CD14-positive monocyte (primary cell): ENCODE measurements around the gene RPL31. TPM values are rescaled to one million over a fixed set of nuclear protein-coding genes. Genes with fewer than 3 reads are reported as not detected.

ENCODE experiments used
- DNase-seq, 3 donors: peaks; one replicate each; pipeline ENCODE4 v3.0.0-alpha.2; 2011 to 2022
- H2AFZ ChIP-seq: 2 replicates; pipeline ENCODE4 v1.6.0; 2012; ENCODE audit warnings: mild to moderate bottlenecking, low read depth, low read length, inconsistent platforms; ENCODE audit not compliant: insufficient read depth, poor library complexity, severe bottlenecking
- H3K27ac ChIP-seq, 2 donors: 1 replicate in 1 of 2; 2 replicates in 1 of 2; pipeline ENCODE4 v1.5.1; 2012 to 2013; ENCODE audit warnings: low read length in 2 of 2, control low read depth in 1 of 2, inconsistent platforms in 1 of 2, low read depth in 1 of 2, mild to moderate bottlenecking in 1 of 2
- H3K27me3 ChIP-seq, 2 donors: one replicate each; pipeline versions ENCODE4 v1.6.0 to v1.6.1; 2011 to 2013; ENCODE audit warnings: low read length in 2 of 2; ENCODE audit not compliant: control insufficient read depth in 2 of 2, insufficient read depth in 2 of 2
- H3K36me3 ChIP-seq, 2 donors: replicated peaks in 1 of 2; 1 replicate in 1 of 2; 2 replicates in 1 of 2; pipeline versions ENCODE4 v1.5.1 to v1.6.1; 2012 to 2013; ENCODE audit warnings: low read length in 2 of 2, control low read depth in 1 of 2, inconsistent platforms in 1 of 2, mild to moderate bottlenecking in 1 of 2; ENCODE audit not compliant: insufficient read depth in 2 of 2, control insufficient read depth in 1 of 2
- H3K4me1 ChIP-seq, 2 donors: 1 replicate in 1 of 2; 2 replicates in 1 of 2; pipeline versions ENCODE4 v1.5.1 to v1.6.1; 2012 to 2013; ENCODE audit warnings: low read length in 2 of 2, control low read depth in 1 of 2, inconsistent platforms in 1 of 2, mild to moderate bottlenecking in 1 of 2, moderate library complexity in 1 of 2; ENCODE audit not compliant: insufficient read depth in 2 of 2, control insufficient read depth in 1 of 2
- H3K4me2 ChIP-seq: replicated peaks from 2 replicates; pipeline ENCODE3; 2012; ENCODE audit warnings: low read length, moderate library complexity, mild to moderate bottlenecking; ENCODE audit not compliant: poor library complexity, severe bottlenecking; ENCODE audit errors: extremely low read depth
- H3K4me3 ChIP-seq, 3 experiments: fragments of 200-600 bp in 1 of 3; sonication (generic) in 1 of 3; replicated peaks in 1 of 3; 1 replicate in 2 of 3; 2 replicates in 1 of 3; pipeline ENCODE4 v1.5.1; 2011 to 2013; ENCODE audit warnings: low read length in 3 of 3, mild to moderate bottlenecking in 3 of 3, control low read depth in 2 of 3, low read depth in 2 of 3, inconsistent platforms in 1 of 3, moderate library complexity in 1 of 3
- H3K79me2 ChIP-seq: 2 replicates; pipeline ENCODE4 v1.6.0; 2012; ENCODE audit warnings: mild to moderate bottlenecking, control low read depth, inconsistent platforms, low read length, moderate library complexity; ENCODE audit not compliant: insufficient read depth
- H3K9ac ChIP-seq: 2 replicates; pipeline ENCODE4 v1.6.0; 2017; ENCODE audit warnings: low read length, mild to moderate bottlenecking; ENCODE audit not compliant: insufficient read depth, poor library complexity, severe bottlenecking
- H3K9me3 ChIP-seq, 2 donors: replicated peaks in 1 of 2; 1 replicate in 1 of 2; 2 replicates in 1 of 2; pipeline versions ENCODE4 v1.5.1 to v1.6.1; 2012 to 2013; ENCODE audit warnings: low read length in 2 of 2, control low read depth in 1 of 2; ENCODE audit not compliant: control insufficient read depth in 1 of 2, insufficient read depth in 1 of 2
- H4K20me1 ChIP-seq: 2 replicates; pipeline ENCODE4 v1.6.0; 2012; ENCODE audit warnings: mild to moderate bottlenecking, low read length, control low read depth, moderate library complexity; ENCODE audit not compliant: insufficient read depth
- H3K27ac Mint-ChIP-seq, 7 donors: one replicate each; pipeline ENCODE4 v1.8.0; 2020; ENCODE audit warnings: mild to moderate bottlenecking in 7 of 7, mixed read lengths in 7 of 7, moderate library complexity in 6 of 7, inconsistent platforms in 2 of 7
- H3K27me3 Mint-ChIP-seq, 3 donors: one replicate each; pipeline ENCODE4 v1.8.0; 2021 to 2022; ENCODE audit warnings: low read depth in 3 of 3, mild to moderate bottlenecking in 3 of 3, mixed read lengths in 3 of 3, moderate library complexity in 3 of 3, inconsistent platforms in 1 of 3
- H3K36me3 Mint-ChIP-seq, 2 donors: one replicate each; pipeline ENCODE4 v1.8.0; 2020; ENCODE audit warnings: mixed read lengths in 2 of 2, inconsistent platforms in 1 of 2, mild to moderate bottlenecking in 1 of 2
- H3K4me1 Mint-ChIP-seq: one replicate; pipeline ENCODE4 v1.8.0; 2020; ENCODE audit warnings: mild to moderate bottlenecking, mixed read lengths
- H3K4me3 Mint-ChIP-seq, 2 donors: one replicate each; pipeline ENCODE4 v1.8.0; 2020; ENCODE audit warnings: mild to moderate bottlenecking in 2 of 2, mixed read lengths in 2 of 2, moderate library complexity in 1 of 2
- H3K9me3 Mint-ChIP-seq, 7 donors: one replicate each; pipeline ENCODE4 v1.8.0; 2020 to 2022; ENCODE audit warnings: mixed read lengths in 7 of 7, mild to moderate bottlenecking in 6 of 7, moderate library complexity in 6 of 7, inconsistent platforms in 2 of 7
- WGBS: methylation state at CpG from one replicate; pipeline ENCODE4 v1.1.5; 2013; ENCODE audit warnings: missing lambda C conversion rate; ENCODE audit not compliant: insufficient coverage; 5-methylcytosine and 5-hydroxymethylcytosine counted together
- intact Hi-C, 2 donors: fragments of 100-400 bp; cut with micrococcal nuclease; formaldehyde crosslinking; loops; one replicate each; pipeline versions ENCODE4 v1.15.0 to v1.15.1; 2023
- polyA plus RNA-seq, 3 donors: library from polyadenylated mRNA; depleted of rRNA in 1 of 3; unstranded in 2 of 3; stranded (reverse) in 1 of 3; fragments of 300-500 nt in 2 of 3; fragments of >200 nt in 1 of 3; fragmentation: Illumina TruSeq in 2 of 3; gene quantifications; 1 replicate in 2 of 3; 2 replicates in 1 of 3; pipeline ENCODE4 v1.2.3, GENCODE V29; 2012 to 2021
- TF ChIP-seq, protein P1 (sequence below): fragments of 200-600 bp; IDR thresholded peaks from one replicate; pipeline ENCODE4 v1.8.0; 2022; ENCODE audit warnings: antibody characterized with exemption, mild to moderate bottlenecking

Gene RPL31
- polyA plus RNA-seq, 3 donors, result 1,537 to 2,299 (median 1,998) TPM

DNA sequence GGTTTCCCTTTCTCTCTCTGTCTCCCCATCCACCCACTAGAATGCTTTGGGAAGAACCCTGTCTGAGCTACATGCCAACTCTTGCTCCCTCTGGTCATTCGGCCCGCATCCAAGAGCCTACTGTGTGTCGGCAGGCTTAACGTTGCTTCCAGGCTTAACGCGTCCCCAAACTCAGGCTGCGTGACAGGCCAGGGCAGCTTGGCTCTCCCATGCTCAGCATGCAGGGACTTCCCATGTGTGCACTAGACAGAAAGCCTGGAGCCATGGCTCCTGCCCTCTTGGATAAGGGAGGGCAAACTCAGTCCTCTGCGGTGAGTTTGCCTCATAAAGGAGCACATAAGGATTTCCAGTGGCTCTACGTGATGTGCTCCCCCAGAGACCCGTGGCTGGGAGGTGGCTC lies 43.2 kb downstream of the RPL31 start:
- H3K9me3 ChIP-seq, result no peaks in the 10 kb centered on the region
- H3K27ac ChIP-seq, result no peak overlapping the region
- DNase-seq, result no peak
- H3K27me3 ChIP-seq, result no peaks in the 10 kb centered on the region
- Mint-ChIP-seq H3K27me3 (no peaks in the 10 kb centered on the region), H3K4me3 (no peak overlapping the region), H3K36me3 (peaks cover 34 to 47% of the 10 kb centered on the region in 2 donors), H3K9me3 (peaks cover 0 to 2% (median 0%) of the 10 kb centered on the region in 7 donors), H3K27ac (no peak overlapping the region), H3K4me1 (peaks cover 45% of the 10 kb centered on the region)
- H3K4me1 ChIP-seq, result peaks cover 28 to 38% of the 10 kb centered on the region in 2 donors
- H3K9ac ChIP-seq, result no peak overlapping the region
- H2AFZ ChIP-seq, result no peak overlapping the region
- H3K4me2 ChIP-seq, result no peak overlapping the region
- WGBS, result 99% methylated on average over 10 of the region's 10 CpGs
- H4K20me1 ChIP-seq, result peaks cover 15% of the 10 kb centered on the region
- H3K4me3 ChIP-seq, result no peak overlapping the region
- TF ChIP-seq, protein P1, sequence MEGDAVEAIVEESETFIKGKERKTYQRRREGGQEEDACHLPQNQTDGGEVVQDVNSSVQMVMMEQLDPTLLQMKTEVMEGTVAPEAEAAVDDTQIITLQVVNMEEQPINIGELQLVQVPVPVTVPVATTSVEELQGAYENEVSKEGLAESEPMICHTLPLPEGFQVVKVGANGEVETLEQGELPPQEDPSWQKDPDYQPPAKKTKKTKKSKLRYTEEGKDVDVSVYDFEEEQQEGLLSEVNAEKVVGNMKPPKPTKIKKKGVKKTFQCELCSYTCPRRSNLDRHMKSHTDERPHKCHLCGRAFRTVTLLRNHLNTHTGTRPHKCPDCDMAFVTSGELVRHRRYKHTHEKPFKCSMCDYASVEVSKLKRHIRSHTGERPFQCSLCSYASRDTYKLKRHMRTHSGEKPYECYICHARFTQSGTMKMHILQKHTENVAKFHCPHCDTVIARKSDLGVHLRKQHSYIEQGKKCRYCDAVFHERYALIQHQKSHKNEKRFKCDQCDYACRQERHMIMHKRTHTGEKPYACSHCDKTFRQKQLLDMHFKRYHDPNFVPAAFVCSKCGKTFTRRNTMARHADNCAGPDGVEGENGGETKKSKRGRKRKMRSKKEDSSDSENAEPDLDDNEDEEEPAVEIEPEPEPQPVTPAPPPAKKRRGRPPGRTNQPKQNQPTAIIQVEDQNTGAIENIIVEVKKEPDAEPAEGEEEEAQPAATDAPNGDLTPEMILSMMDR, result no peak
- no peaks in the 10 kb centered on the region for H3K79me2 ChIP-seq
- intact Hi-C loops, result no loop called here
- peaks cover 24 to 44% of the 10 kb centered on the region in 2 donors for H3K36me3 ChIP-seq

GRCh38 chr2:101047075-101047766 lies 45.1 kb downstream of the RPL31 start:
- Histone ChIP-seq H3K79me2 (no peaks in the 10 kb centered on the region), H3K9ac (no peak overlapping the region), H3K4me3 (no peak overlapping the region), H3K27ac (no peak overlapping the region), H3K27me3 (no peaks in the 10 kb centered on the region), H2AFZ (no peak overlapping the region), H4K20me1 (peaks cover 22% of the 10 kb centered on the region), H3K4me1 (peaks cover 9 to 19% of the 10 kb centered on the region in 2 donors), H3K36me3 (peaks cover 27 to 61% of the 10 kb centered on the region in 2 donors), H3K4me2 (no peak overlapping the region), H3K9me3 (no peaks in the 10 kb centered on the region)
- TF ChIP-seq, protein P1, result no peak
- no peaks in the 10 kb centered on the region for H3K27me3 Mint-ChIP-seq
- H3K27ac Mint-ChIP-seq, result peak overlapping the region in 2 of 7 donors; percentile 51
- 85% methylated on average over 10 of the region's 12 CpGs for WGBS
- peaks cover 26% of the 10 kb centered on the region for H3K4me1 Mint-ChIP-seq
- H3K9me3 Mint-ChIP-seq, result peaks cover 0 to 2% (median 1%) of the 10 kb centered on the region in 7 donors
- no peak for DNase-seq
- H3K36me3 Mint-ChIP-seq, result peaks cover 51 to 58% of the 10 kb centered on the region in 2 donors
- no peak overlapping the region for H3K4me3 Mint-ChIP-seq
- intact Hi-C loops, result no loop called here
